Loucy (cell line): ENCODE measurements around the gene TOGARAM2.

ENCODE experiments used
- EZH2phosphoT487 ChIP-seq: fragments of 200-600 bp; IDR thresholded peaks from 2 replicates; pipeline ENCODE4 v1.6.1; 2018; ENCODE audit warnings: antibody characterized with exemption, mild to moderate bottlenecking, moderate library complexity, borderline replicate concordance
- TF ChIP-seq, protein P1 (sequence below): fragments of 200-600 bp; sonication (generic); conservative IDR thresholded peaks from 2 replicates; pipeline ENCODE4 v1.5.1; 2014; ENCODE audit warnings: mild to moderate bottlenecking, antibody characterized with exemption, low read length

DNA sequence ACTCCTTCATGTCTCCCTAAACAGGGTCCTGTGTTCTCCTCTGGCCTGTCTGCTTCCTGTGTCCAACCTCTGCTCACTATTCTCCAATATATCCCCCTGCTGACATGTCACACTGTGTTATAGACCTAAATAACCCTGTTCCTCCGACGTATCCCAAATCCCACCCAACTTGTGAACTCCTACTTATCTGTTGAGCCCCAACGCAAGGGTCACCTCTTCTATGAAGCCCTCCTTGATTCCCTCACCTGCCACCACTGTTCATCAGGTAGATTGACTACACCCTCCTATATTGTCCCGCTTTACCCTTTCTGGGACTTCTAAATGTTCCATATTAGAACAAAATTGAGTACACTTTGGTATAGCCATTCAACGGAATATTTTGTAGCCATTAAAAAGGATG, 51.1 kb downstream of the TOGARAM2 start:
- TF ChIP-seq, protein P1, sequence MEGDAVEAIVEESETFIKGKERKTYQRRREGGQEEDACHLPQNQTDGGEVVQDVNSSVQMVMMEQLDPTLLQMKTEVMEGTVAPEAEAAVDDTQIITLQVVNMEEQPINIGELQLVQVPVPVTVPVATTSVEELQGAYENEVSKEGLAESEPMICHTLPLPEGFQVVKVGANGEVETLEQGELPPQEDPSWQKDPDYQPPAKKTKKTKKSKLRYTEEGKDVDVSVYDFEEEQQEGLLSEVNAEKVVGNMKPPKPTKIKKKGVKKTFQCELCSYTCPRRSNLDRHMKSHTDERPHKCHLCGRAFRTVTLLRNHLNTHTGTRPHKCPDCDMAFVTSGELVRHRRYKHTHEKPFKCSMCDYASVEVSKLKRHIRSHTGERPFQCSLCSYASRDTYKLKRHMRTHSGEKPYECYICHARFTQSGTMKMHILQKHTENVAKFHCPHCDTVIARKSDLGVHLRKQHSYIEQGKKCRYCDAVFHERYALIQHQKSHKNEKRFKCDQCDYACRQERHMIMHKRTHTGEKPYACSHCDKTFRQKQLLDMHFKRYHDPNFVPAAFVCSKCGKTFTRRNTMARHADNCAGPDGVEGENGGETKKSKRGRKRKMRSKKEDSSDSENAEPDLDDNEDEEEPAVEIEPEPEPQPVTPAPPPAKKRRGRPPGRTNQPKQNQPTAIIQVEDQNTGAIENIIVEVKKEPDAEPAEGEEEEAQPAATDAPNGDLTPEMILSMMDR = no peak
- TF ChIP-seq EZH2phosphoT487 = no peak
